ENCODE results near the gene PPP1R14C. TPM values are rescaled to one million over a fixed set of nuclear protein-coding genes. Genes with fewer than 3 reads are reported as not detected.

Gene PPP1R14C, protein sequence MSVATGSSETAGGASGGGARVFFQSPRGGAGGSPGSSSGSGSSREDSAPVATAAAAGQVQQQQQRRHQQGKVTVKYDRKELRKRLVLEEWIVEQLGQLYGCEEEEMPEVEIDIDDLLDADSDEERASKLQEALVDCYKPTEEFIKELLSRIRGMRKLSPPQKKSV
- under 1 TPM in 1 of 2 experiments, not detected in 1; 0.21 TPM for total RNA-seq

DNA sequence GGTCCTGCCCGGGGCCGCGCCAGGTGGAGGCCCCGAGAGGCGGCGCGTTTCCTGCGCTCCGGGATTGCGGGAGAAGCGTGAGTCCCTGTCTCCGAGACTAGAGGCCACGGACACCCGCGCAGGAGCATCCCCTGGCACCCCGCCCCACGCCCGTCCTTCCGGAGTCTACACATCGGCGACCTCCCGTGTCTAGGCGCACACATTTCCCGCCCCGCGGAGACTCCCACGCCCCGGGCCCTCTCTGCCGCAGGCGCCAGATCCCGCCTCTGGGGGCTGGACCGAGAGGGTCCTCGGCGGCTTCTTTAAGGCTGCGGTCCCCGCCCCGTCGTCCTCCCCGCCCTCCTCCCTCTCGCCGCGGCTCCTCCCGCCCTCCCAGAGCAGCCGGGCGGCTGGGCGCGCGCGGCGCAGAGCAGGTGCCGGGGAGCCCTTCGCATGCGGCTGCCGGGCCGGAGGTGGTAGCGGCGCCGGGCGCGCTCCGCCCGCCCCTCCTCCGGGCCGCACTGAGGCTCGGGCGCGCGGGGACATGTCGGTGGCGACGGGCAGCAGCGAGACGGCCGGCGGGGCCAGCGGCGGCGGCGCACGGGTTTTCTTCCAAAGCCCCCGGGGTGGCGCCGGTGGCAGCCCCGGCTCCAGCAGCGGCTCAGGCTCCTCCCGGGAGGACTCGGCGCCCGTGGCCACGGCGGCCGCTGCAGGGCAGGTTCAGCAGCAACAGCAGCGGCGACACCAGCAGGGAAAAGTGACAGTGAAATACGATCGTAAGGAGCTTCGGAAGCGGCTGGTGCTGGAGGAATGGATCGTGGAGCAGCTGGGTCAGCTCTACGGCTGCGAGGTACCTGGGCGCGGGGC, at the start of gene PPP1R14C:
Gene PPP1R14C (plus strand): TSS at position 375 of the 846 bp plus-strand sequence. CDS start 149 bp downstream, at position 524.
- Mint-ChIP-seq H3K4me1 (peaks cover 19% of the 10 kb centered on the region), H3K4me3 (peak within 1 kb of the TSS; percentile 50), H3K27ac (no peak within 1 kb of the TSS), H3K36me3 (ENCODE audit: low read depth) (no peaks in the 10 kb centered on the region), H3K9me3 (ENCODE audit: low read depth) (peaks cover under 1% of the 10 kb centered on the region), H3K27me3 (peaks cover 71% of the 10 kb centered on the region)
- intact Hi-C loops (cut with DNase I, micrococcal nuclease) = no loop called here
- CTCF ChIA-PET = no interaction called here
- peak; percentile 73 for ATAC-seq
- POLR2A ChIA-PET = no interaction called here
- peak; percentile 57 for DNase-seq

DNA sequence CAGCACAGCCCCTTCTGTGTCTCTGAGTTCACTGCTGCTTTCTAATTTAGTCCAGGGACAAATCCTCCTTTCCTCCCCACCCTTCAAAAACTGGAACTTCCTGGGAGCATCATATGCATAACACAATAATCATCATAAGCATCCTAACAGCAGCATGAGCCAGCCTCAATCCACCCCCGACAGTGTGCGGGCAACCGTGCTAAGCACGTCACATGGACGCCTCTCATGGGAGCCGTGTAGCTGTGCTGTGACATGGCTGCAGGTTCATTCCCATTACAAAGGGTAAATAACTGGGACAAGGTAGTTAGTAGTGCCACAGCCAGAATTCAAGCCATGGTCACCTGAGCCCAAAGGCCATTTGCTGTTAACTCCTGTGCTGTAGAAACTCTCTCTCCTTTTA, 49.4 kb upstream of the PPP1R14C start:
- peaks cover 9% of the 10 kb centered on the region for H3K27me3 Mint-ChIP-seq
- ATAC-seq = no peak
- H3K4me3 Mint-ChIP-seq = no peak overlapping the region

DNA sequence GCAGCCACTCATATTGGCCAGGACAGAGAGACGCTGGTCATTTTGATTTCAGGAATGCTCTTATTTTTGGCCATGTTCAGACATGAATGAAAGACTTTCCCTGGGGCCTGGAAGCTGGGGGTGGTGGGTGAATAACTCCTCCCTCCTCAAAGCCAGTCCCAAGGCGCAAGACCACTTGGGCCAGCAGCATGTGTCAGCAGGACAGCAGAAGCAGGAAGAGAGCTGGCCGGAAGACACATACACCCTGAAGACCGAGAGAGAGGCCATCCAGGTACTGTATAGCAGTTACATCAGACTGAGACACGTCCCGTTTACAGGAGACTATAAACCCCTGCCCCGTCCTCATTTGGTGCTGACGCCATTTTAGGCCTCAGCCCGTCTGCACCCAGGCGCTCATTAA, 44.7 kb upstream of the PPP1R14C start:
- no peaks in the 10 kb centered on the region for H3K36me3 Mint-ChIP-seq (ENCODE audit: low read depth)
- no peak overlapping the region for H3K27ac Mint-ChIP-seq
- no peak for DNase-seq
- peaks cover 7% of the 10 kb centered on the region for H3K27me3 Mint-ChIP-seq
- ChIA-PET CTCF (interaction anchor here (0.6 to 1.0 kb wide), 2 partner anchors 17 to 172 kb away, joined by 3 read pairs; no protein-coding TSS in a partner anchor), POLR2A (no interaction called here)
- no peak for ATAC-seq
- no peaks in the 10 kb centered on the region for H3K4me1 Mint-ChIP-seq
- intact Hi-C loops (cut with DNase I, micrococcal nuclease) = no loop called here
- H3K4me3 Mint-ChIP-seq = no peak overlapping the region
- H3K9me3 Mint-ChIP-seq (ENCODE audit: low read depth) = no peaks in the 10 kb centered on the region

More for the DNA sequence above, 49.4 kb upstream of the PPP1R14C start:
- ChIA-PET POLR2A (no interaction called here), CTCF (interaction anchor here (0.6 kb wide), 1 partner anchor 158 kb away, joined by 3 read pairs; no protein-coding TSS in a partner anchor)
- no peaks in the 10 kb centered on the region for H3K4me1 Mint-ChIP-seq
- H3K27ac Mint-ChIP-seq = no peak overlapping the region
- H3K36me3 Mint-ChIP-seq (ENCODE audit: low read depth) = no peaks in the 10 kb centered on the region
- no peak for DNase-seq
- H3K9me3 Mint-ChIP-seq (ENCODE audit: low read depth) = no peaks in the 10 kb centered on the region
- intact Hi-C loops (cut with DNase I, micrococcal nuclease) = no loop called here

DNA sequence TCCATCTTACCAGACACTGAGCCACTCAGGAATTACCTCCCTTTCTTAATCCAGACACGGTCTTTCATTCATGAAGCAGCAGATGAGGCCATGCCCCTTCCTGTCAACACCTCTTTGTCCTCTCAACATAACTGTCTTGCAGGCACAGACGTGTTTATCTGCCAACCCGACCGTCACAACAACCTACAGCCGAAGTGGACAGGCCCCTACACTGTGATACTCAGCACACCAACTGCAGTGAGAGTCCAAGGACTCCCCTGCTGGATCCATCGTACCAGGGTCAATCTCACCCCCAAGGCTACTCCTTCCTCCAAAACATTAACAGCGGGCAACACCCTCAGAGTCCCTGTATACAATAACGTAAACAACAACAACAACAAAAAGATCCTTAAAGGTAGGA, 43.3 kb upstream of the PPP1R14C start:
- no peaks in the 10 kb centered on the region for H3K4me1 Mint-ChIP-seq
- DNase-seq = no peak
- peaks cover 7% of the 10 kb centered on the region for H3K27me3 Mint-ChIP-seq
- no peaks in the 10 kb centered on the region for H3K36me3 Mint-ChIP-seq (ENCODE audit: low read depth)
- ChIA-PET CTCF (no interaction called here), POLR2A (no interaction called here)
- no peaks in the 10 kb centered on the region for H3K9me3 Mint-ChIP-seq (ENCODE audit: low read depth)
- no peak for ATAC-seq
- H3K27ac Mint-ChIP-seq = no peak overlapping the region
- intact Hi-C loops (cut with DNase I, micrococcal nuclease) = no loop called here
- no peak overlapping the region for H3K4me3 Mint-ChIP-seq

DNA sequence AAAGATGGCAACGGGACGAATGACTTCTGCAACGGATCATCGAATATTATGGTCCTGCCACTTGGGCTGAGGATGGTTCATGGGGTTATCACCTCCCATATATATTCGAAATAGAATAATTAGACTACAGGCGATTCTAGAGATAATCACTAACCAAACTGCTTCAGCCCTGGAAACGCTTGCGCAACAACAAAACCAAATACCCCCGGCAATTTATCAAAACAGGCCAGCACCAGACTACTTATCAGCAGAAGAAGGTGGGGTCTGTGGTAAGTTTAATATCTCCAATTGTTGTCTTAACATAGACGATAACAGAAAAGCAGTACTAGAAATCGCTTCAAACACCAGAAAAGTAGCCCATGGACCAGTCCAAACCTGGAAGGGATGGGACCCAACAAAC, 42.9 kb upstream of the PPP1R14C start:
- ChIA-PET POLR2A (no interaction called here), CTCF (no interaction called here)
- Mint-ChIP-seq H3K4me3 (no peak overlapping the region), H3K27ac (no peak overlapping the region), H3K4me1 (no peaks in the 10 kb centered on the region), H3K27me3 (peaks cover 7% of the 10 kb centered on the region), H3K36me3 (ENCODE audit: low read depth) (no peaks in the 10 kb centered on the region), H3K9me3 (ENCODE audit: low read depth) (no peaks in the 10 kb centered on the region)
- DNase-seq (no peak), ATAC-seq (no peak)
- intact Hi-C loops (cut with DNase I, micrococcal nuclease) = no loop called here

DNA sequence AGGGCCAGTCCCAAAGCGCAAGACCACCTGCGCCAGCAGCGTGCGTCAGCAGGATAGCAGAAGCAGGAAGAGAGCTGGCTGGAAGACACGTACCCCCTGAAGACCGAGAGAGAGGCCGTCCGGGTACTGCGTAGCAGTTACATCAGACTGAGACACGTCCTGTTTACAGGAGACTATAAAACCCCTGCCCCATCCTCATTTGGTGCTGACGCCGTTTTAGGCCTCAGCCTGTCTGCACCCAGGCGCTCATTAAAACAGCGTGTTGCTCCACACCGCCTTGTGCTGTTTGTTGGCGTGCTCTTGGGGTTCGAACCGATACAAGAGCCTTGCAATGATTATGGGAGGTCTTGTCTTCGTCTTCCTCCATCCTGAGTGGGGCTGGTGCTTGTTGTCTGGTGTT, 42.1 kb upstream of the PPP1R14C start:
- H3K36me3 Mint-ChIP-seq (ENCODE audit: low read depth) = no peaks in the 10 kb centered on the region
- H3K27ac Mint-ChIP-seq = no peak overlapping the region
- H3K27me3 Mint-ChIP-seq = peaks cover under 1% of the 10 kb centered on the region
- ChIA-PET POLR2A (no interaction called here), CTCF (no interaction called here)
- DNase-seq = no peak
- no peak overlapping the region for H3K4me3 Mint-ChIP-seq
- no peaks in the 10 kb centered on the region for H3K4me1 Mint-ChIP-seq
- intact Hi-C loops (cut with DNase I, micrococcal nuclease) = no loop called here
- H3K9me3 Mint-ChIP-seq (ENCODE audit: low read depth) = no peaks in the 10 kb centered on the region
- ATAC-seq = no peak

DNA sequence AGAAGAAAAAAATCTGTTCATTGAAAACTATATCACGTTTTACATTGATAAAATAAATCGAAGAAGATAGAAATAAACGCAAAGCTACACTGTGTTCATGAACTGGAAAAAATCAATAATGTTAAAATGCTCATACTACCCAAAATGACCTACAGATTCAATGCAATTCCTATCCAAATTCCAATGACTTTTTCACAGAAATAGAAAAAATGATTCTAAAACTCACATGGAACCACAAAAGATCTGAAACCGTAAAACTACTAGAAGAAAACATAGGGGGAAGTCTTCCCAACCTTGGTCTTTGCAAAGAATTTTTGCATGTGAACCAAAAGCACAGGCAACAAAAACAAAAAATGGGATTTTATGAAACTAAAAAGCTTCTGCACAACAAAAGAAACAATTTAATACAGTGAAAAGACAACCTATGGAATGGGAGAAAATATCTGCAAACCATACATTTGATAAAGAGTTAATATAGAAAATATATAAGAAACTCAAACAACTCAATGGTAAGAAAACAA, 40.0 kb upstream of the PPP1R14C start:
- no peaks in the 10 kb centered on the region for H3K27me3 Mint-ChIP-seq
- H3K4me1 Mint-ChIP-seq = no peaks in the 10 kb centered on the region
- POLR2A ChIA-PET = no interaction called here
- no peak for ATAC-seq
- no peaks in the 10 kb centered on the region for H3K36me3 Mint-ChIP-seq (ENCODE audit: low read depth)
- intact Hi-C loops (cut with DNase I, micrococcal nuclease) = no loop called here
- no peak overlapping the region for H3K27ac Mint-ChIP-seq
- CTCF ChIA-PET = no interaction called here
- no peaks in the 10 kb centered on the region for H3K9me3 Mint-ChIP-seq (ENCODE audit: low read depth)
- no peak for DNase-seq
- H3K4me3 Mint-ChIP-seq = no peak overlapping the region

DNA sequence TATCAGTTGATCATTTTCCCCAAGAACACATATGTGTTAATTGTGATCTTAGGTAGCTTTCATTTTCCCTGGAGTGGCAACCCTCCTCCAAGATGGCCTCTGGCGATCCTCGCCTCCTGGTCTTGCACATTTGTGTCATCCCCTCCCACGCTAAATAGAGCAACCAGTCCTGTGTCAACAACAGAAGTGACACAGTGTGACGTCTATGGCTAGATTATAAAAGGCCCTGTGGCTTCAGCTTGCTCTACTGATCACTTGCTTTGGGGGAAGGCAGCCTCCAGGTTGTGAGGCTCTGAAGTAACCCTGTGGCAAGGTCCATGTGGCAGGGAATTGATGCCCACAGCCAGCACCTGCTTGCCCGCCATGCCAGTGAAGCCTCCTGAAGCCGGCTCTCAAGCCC, 30.6 kb upstream of the PPP1R14C start:
- ATAC-seq (no peak), DNase-seq (no peak)
- Mint-ChIP-seq H3K9me3 (ENCODE audit: low read depth) (peaks cover under 1% of the 10 kb centered on the region), H3K36me3 (ENCODE audit: low read depth) (no peaks in the 10 kb centered on the region), H3K27me3 (peaks cover 12% of the 10 kb centered on the region), H3K4me3 (no peak overlapping the region), H3K27ac (no peak overlapping the region), H3K4me1 (no peaks in the 10 kb centered on the region)
- ChIA-PET CTCF (no interaction called here), POLR2A (no interaction called here)
- intact Hi-C loops (cut with DNase I, micrococcal nuclease) = no loop called here

DNA sequence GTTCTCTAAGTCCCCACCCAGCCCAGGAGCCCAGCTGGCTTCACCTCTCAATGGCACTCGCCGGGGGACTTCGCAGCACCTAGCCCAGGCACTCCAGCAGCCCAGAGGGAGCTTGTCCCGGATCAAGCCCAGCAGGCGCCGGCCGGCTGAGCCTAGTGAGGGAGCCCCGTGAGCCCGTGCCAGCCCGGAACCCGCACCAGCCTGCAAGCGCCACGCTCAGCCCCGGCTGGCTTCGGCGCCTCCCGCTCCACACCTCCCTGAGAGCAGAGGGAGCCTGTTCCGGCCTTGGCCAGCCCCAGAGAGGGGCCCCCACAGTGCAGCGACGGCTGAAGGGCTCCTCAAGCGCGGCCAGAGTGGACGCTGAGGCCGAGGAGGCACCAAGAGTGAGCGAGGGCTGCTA, 27.1 kb upstream of the PPP1R14C start:
- peaks cover 9% of the 10 kb centered on the region for H3K27me3 Mint-ChIP-seq
- intact Hi-C loops (cut with DNase I, micrococcal nuclease) = no loop called here
- CTCF ChIA-PET = no interaction called here
- no peak overlapping the region for H3K4me3 Mint-ChIP-seq
- DNase-seq = no peak
- POLR2A ChIA-PET = no interaction called here
- no peaks in the 10 kb centered on the region for H3K36me3 Mint-ChIP-seq (ENCODE audit: low read depth)
- H3K27ac Mint-ChIP-seq = no peak overlapping the region
- H3K4me1 Mint-ChIP-seq = peaks cover 2% of the 10 kb centered on the region
- no peak for ATAC-seq
- peaks cover 2% of the 10 kb centered on the region for H3K9me3 Mint-ChIP-seq (ENCODE audit: low read depth)

DNA sequence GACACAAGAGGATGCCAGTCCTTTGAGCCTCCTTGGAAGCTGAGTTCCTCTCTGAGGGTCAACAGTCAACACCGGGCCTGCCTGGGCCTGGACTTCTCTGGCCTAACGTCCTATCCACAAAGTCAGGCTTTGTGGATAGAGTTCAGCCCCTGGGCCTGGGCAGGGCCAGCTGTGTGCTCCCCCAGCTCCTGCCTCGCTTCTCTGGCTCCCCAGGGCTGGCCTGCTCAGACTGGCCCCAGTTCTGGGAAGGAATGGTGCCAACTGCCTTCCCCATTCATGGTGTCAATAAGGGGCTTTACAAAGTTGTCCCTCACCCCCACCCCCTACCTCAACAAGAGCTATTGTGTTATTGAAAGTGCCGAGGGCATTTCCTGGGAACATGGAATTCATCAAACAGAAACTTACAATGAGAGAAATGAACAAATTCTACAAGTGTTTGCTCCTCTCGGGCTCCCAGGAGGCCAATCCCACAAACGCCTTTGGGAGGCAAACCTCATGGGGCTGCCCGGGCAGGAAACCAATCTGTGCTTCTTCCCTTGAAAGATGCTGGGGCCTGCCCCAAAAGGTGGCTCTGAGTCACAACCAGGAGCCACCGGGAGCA, 26.5 kb upstream of the PPP1R14C start:
- H3K27me3 Mint-ChIP-seq = peaks cover 5% of the 10 kb centered on the region
- H3K4me3 Mint-ChIP-seq = no peak overlapping the region
- ATAC-seq = no peak
- no peaks in the 10 kb centered on the region for H3K36me3 Mint-ChIP-seq (ENCODE audit: low read depth)
- CTCF ChIA-PET = interaction anchor here (0.6 kb wide), 2 partner anchors 10 to 221 kb away, joined by 3 to 4 read pairs; no protein-coding TSS in a partner anchor
- H3K27ac Mint-ChIP-seq = no peak overlapping the region
- H3K4me1 Mint-ChIP-seq = peaks cover 2% of the 10 kb centered on the region
- intact Hi-C loops (cut with DNase I, micrococcal nuclease) = no loop called here
- POLR2A ChIA-PET = no interaction called here
- DNase-seq = no peak
- peaks cover 2% of the 10 kb centered on the region for H3K9me3 Mint-ChIP-seq (ENCODE audit: low read depth)

DNA sequence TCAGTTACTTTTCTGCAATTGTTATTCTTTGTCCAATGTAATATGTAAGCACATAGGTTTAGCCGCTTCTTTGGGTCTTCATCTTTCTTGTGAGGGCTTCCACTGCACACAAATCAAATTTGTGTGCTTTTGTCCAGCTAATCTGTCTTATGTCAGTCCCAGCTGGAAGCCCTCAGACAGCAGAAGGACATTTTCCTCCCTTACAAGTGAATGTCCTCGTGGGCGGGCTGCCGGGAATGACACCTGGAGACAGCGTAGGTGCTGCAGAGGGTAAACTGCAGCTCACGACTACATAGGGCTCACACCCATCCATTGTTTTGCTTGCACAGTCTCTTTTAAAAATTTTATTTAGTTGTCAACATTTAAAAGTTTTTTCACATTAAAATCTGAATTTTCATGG, 24.6 kb upstream of the PPP1R14C start:
- H3K4me1 Mint-ChIP-seq = peaks cover 2% of the 10 kb centered on the region
- ChIA-PET CTCF (no interaction called here), POLR2A (no interaction called here)
- ATAC-seq (no peak), DNase-seq (no peak)
- intact Hi-C loops (cut with DNase I, micrococcal nuclease) = no loop called here
- H3K36me3 Mint-ChIP-seq (ENCODE audit: low read depth) = no peaks in the 10 kb centered on the region
- no peak overlapping the region for H3K27ac Mint-ChIP-seq
- H3K27me3 Mint-ChIP-seq = peaks cover under 1% of the 10 kb centered on the region
- no peak overlapping the region for H3K4me3 Mint-ChIP-seq
- H3K9me3 Mint-ChIP-seq (ENCODE audit: low read depth) = peaks cover 2% of the 10 kb centered on the region

DNA sequence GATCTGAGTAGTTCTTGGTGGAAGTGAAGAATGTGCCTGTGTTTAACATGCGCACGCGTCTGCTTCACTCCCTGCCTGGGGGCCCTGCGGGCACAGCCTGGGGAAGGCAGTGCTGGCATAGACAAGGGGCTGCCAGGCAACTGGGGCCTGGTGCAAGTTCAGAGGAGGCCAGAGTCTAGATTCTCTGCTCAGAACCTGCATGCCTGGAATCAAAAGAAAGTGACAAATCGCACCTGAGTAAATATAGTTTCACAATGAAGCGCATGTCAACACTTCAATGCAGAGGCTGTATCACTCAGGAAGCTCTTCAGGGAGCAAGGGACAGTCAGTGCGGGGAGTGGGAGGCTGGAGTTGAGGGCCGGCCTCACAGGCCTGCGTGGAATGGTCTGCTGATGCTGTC, 24.2 kb upstream of the PPP1R14C start:
- Mint-ChIP-seq H3K4me1 (peaks cover 2% of the 10 kb centered on the region), H3K4me3 (no peak overlapping the region), H3K9me3 (ENCODE audit: low read depth) (peaks cover 2% of the 10 kb centered on the region), H3K27ac (no peak overlapping the region), H3K36me3 (ENCODE audit: low read depth) (no peaks in the 10 kb centered on the region), H3K27me3 (no peaks in the 10 kb centered on the region)
- POLR2A ChIA-PET = no interaction called here
- CTCF ChIA-PET = no interaction called here
- peak; percentile 12 for ATAC-seq
- intact Hi-C loops (cut with DNase I, micrococcal nuclease) = no loop called here
- DNase-seq = no peak
